ENCODE results near the gene MAPK8.

The MAPK8 gene

DNA sequence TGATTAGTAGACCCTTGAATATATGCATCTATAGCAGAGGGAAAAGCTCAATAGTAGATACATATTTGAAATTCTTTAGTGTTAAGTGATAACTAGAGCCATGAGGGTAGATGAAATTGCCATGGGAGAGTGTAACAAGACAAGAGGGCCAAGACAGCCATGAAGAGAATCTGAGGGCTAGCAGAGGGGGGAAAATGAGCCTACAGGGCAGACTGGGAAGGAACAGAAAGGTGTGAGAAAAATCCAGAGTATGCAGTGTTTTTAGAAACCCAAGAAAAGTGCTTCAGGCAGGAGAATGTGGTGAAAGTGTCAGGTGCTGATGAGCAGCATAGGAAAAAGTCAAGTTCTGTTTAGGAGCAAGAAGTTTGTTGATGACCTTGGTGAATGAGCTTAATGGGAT is 63.0 kb downstream of the MAPK8 start:
- no peak for DNase-seq (ENCODE audit: extremely low read depth, low read depth)
- TF ChIP-seq, protein P1, sequence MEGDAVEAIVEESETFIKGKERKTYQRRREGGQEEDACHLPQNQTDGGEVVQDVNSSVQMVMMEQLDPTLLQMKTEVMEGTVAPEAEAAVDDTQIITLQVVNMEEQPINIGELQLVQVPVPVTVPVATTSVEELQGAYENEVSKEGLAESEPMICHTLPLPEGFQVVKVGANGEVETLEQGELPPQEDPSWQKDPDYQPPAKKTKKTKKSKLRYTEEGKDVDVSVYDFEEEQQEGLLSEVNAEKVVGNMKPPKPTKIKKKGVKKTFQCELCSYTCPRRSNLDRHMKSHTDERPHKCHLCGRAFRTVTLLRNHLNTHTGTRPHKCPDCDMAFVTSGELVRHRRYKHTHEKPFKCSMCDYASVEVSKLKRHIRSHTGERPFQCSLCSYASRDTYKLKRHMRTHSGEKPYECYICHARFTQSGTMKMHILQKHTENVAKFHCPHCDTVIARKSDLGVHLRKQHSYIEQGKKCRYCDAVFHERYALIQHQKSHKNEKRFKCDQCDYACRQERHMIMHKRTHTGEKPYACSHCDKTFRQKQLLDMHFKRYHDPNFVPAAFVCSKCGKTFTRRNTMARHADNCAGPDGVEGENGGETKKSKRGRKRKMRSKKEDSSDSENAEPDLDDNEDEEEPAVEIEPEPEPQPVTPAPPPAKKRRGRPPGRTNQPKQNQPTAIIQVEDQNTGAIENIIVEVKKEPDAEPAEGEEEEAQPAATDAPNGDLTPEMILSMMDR (IDR thresholded peaks at IDR 0.05; ENCODE audit: low read depth, low read length) = no peak

DNA sequence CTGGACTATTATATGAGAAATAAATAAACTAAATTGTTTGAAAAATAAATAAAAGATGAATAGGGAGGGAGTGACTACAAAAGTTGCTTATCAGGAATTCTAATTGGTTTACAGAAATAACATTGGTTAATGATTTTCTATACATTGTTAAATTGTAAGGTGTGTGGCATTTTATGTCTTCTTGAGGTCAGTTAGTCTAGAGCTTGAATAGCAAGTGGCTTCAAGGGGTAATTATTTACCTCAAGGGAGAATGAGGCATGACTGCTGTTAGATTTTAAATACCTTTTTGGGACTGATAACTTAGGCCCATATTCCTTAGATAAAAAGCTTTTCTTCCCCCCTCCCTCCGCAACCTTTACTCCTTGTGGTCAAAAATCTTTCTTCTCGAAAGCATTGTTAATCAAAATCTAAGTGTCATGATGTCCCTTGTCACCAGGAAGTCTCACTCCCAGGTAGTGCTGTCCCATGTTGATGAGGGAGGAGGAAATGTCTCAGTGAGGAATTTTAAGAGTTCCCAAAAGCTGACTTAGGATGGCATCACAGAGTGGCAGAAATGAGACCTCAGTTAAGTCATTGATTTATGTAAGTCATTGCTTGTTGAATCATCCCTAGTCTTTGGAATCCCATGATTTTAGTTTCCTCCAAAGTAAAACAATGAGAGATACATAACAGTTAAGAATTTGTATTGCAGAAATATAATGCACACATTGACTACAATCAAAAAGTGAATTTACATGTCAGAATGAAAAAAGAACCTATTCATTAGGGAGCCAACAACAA is 71.5 kb downstream of the MAPK8 start:
- DNase-seq (ENCODE audit: extremely low read depth, low read depth) = no peak
- TF ChIP-seq, protein P1 (IDR thresholded peaks at IDR 0.05; ENCODE audit: low read depth, low read length) = no peak

DNA sequence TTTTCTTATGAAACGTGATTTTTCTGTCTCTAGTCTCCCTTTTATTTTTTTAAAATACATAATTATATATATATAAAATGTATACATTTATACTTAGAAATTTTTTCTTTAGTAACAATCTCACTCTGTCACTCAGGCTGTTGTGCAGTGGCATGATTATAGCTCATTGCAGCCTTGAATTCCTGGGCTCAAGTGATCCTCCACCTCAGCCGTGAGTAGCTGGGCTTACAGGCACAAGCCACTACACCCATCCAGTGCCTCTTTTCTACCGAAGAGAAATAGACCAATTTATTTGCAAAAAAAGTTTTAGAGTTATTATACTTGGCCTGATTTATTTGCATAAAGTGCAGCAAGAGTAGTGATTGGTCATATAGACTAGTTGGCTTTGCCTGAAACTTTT is 72.2 kb downstream of the MAPK8 start:
- TF ChIP-seq, protein P1 (IDR thresholded peaks at IDR 0.05; ENCODE audit: low read depth, low read length) = no peak
- DNase-seq (ENCODE audit: extremely low read depth, low read depth) = no peak

DNA sequence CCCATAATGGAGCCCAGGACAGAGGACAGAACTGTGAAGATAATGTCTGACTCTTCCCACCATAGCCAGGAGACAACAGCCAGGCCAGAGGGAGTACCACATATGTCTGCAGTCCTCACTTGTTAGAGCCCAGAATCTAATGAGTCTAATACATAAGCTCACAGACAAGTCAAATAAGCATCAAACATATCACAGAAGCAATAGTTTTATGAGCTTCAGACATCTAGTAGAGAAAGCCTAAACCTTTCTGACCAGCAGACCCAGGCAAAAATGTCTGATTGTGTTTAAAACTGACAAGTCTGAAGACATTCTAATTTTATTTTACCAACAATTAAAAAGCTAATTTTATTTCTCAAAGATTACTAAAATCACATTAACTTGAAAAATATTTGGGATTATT is 75.5 kb downstream of the MAPK8 start:
- DNase-seq (ENCODE audit: extremely low read depth, low read depth) = no peak
- TF ChIP-seq, protein P1 (IDR thresholded peaks at IDR 0.05; ENCODE audit: low read depth, low read length) = no peak

DNA sequence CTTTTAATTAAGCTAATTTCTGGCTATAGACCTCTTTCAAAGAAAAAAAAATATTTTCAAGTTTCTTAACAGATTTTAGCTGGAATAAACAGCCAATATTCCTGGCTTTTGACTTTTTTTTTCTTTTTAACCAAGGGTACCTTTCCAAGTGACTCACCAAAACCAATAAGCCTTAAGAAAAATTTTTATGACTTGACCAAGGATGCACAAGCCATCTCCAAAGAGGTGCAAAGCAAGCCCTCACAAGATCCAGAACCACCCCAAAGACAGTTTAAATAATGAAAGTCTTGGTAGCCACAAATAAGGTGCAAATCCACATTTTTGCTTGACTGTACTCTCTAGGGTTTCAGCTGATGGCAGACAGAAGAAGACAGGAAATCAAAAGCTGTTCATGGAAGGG is 76.5 kb downstream of the MAPK8 start:
- no peak for DNase-seq (ENCODE audit: extremely low read depth, low read depth)
- TF ChIP-seq, protein P1 (IDR thresholded peaks at IDR 0.05; ENCODE audit: low read depth, low read length) = no peak

DNA sequence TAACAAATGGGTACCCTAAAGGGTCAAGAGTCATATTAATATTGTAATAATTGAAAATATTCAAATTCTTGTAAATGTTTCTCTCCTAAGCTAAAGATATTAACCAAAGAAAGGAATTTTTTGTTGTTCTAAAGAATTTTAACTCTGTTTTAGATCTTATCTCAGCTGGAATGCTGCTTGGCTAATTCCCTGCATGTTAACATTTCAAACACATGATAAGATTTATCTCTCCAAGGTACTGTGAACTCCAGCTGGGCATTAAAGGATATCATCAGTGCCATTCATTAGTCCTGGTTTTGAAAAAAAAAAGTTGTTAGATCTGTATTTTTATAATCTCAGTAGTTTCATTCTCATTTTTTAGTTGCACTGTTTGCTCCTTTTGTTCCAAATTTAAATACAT is 76.9 kb downstream of the MAPK8 start:
- no peak for DNase-seq (ENCODE audit: extremely low read depth, low read depth)
- TF ChIP-seq, protein P1 (IDR thresholded peaks at IDR 0.05; ENCODE audit: low read depth, low read length) = no peak

DNA sequence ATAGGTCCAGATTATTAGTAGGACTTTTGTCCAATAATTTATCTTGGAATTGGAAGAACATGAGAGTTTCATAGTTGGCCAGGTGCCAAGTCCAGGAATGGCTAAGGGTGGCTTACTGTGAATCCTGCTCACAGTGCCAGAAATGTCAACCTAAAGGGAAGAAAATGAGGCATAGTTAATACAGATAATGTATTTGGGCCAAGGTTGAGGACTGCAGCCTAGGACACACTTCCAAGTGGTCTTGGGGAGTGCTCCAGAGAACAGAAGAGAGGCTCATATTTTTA is 78.2 kb downstream of the MAPK8 start:
- DNase-seq (ENCODE audit: extremely low read depth, low read depth) = no peak
- TF ChIP-seq, protein P1 (IDR thresholded peaks at IDR 0.05; ENCODE audit: low read depth, low read length) = no peak

Measured in AG09319 (cell line).